ENCODE measurements around the gene ANKRD31.
A peak's percentile ranks its signal among the peaks of the same experiment; 100 is the strongest.
"Not testable (repeated sequence)": the region's sequence is repeated elsewhere in the genome, so short reads cannot be mapped to it uniquely, and the experiment has no call there.

ANKRD31 gene

DNA sequence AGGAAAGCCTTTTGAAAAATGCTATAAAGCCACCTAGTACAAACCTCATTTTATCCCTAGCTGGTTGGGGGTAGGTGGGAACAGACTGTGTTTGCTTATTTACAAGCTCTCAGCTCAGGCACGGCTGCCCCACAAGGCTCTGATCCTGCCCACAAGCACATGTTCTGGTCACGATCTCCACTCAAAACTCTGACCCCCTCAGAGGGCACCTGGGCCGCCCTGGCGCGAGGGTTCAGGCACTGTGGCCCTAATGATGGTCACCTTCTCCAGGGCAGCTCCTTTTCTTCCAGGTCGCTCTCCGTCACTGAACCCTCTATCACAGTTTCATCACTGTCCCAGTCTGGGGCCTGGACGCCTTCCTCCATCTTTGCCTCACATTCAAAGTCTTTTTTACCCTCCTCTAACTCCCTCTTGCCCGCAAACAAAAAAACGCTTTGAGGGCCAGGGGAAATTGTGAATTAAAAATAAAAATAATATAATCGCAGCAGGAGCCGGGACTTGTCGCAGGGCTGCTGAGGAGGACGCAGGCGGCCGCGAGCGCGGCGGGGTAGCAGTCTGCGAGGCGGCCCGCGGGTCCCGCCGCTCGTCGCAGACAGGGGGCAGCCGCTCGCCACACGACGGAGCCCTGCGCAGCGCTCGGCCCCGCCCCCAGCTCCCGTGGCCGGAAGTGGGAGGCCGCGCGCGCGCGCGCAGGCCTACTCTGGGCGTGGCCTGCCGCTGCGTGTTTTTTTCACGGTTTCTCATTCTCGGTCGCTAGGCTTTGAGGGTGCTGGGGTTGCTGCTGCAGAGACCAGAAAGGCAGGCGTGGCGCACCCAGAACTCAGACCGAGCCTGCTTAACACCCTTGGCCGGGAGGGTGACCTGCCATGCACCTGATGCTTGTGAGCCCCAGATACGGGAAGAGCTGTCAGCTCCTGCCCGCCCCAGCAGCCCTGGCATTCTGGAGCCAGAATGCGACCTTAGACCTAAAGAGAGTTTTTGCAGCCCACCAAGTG, at the start of gene ANKRD31:
TSS of gene ANKRD31 (minus strand) at position 557 of the 995 bp plus-strand sequence. CDS start at position 365, 192 bp downstream.
- Histone ChIP-seq H3K9me3 (ENCODE audit: low read length) (no peaks in the 10 kb centered on the region), H3K4me3 (ENCODE audit: low read depth in 1 of 2, low read length in 2 of 2) (peak within 1 kb of the TSS; percentile 62 to 99), H3K4me1 (ENCODE audit: insufficient read depth, low read length) (peaks cover 15% of the 10 kb centered on the region), H3K9ac (ENCODE audit: low read length) (peak within 1 kb of the TSS; percentile 80), H3K36me3 (ENCODE audit: insufficient read depth, low read length) (no peaks in the 10 kb centered on the region), H3K27me3 (ENCODE audit: control insufficient read depth in 1 of 2, insufficient read depth in 2 of 2, low read length in 2 of 2) (no peaks in the 10 kb centered on the region), H3K27ac (ENCODE audit: low read depth, low read length) (peak within 1 kb of the TSS; percentile 81)

- H3K4me3 ChIP-seq (ENCODE audit: low read depth in 1 of 2, low read length in 2 of 2) = no peak overlapping the region
- H3K9me3 ChIP-seq (ENCODE audit: low read length) = no peaks in the 10 kb centered on the region
- H3K36me3 ChIP-seq (ENCODE audit: insufficient read depth, low read length) = no peaks in the 10 kb centered on the region
- no peak overlapping the region for H3K9ac ChIP-seq (ENCODE audit: low read length)
- no peaks in the 10 kb centered on the region for H3K4me1 ChIP-seq (ENCODE audit: insufficient read depth, low read length)
- no peaks in the 10 kb centered on the region for H3K27me3 ChIP-seq (ENCODE audit: control insufficient read depth in 1 of 2, insufficient read depth in 2 of 2, low read length in 2 of 2)
- H3K27ac ChIP-seq (ENCODE audit: low read depth, low read length) = no peak overlapping the region
These were observed 49.6 kb upstream of the ANKRD31 start for GRCh38 chr5:75286211-75286773.

- H3K27me3 ChIP-seq (ENCODE audit: control insufficient read depth in 1 of 2, insufficient read depth in 2 of 2, low read length in 2 of 2) = no peaks in the 10 kb centered on the region
- H3K9me3 ChIP-seq (ENCODE audit: low read length) = no peaks in the 10 kb centered on the region
- no peak overlapping the region for H3K9ac ChIP-seq (ENCODE audit: low read length)
- no peak overlapping the region for H3K4me3 ChIP-seq (ENCODE audit: low read depth in 1 of 2, low read length in 2 of 2)
- H3K27ac ChIP-seq (ENCODE audit: low read depth, low read length) = no peak overlapping the region
- H3K4me1 ChIP-seq (ENCODE audit: insufficient read depth, low read length) = no peaks in the 10 kb centered on the region
- no peaks in the 10 kb centered on the region for H3K36me3 ChIP-seq (ENCODE audit: insufficient read depth, low read length)
These were observed 45.9 kb upstream of the ANKRD31 start for GRCh38 chr5:75282581-75282980.

- Histone ChIP-seq H3K9me3 (ENCODE audit: low read length) (no peaks in the 10 kb centered on the region), H3K27me3 (ENCODE audit: control insufficient read depth in 1 of 2, insufficient read depth in 2 of 2, low read length in 2 of 2) (no peaks in the 10 kb centered on the region), H3K9ac (ENCODE audit: low read length) (no peak overlapping the region), H3K4me3 (ENCODE audit: low read depth in 1 of 2, low read length in 2 of 2) (no peak overlapping the region), H3K27ac (ENCODE audit: low read depth, low read length) (no peak overlapping the region), H3K4me1 (ENCODE audit: insufficient read depth, low read length) (no peaks in the 10 kb centered on the region), H3K36me3 (ENCODE audit: insufficient read depth, low read length) (no peaks in the 10 kb centered on the region)
These were observed 45.2 kb upstream of the ANKRD31 start for GRCh38 chr5:75281716-75282465.

- H3K4me1 ChIP-seq (ENCODE audit: insufficient read depth, low read length) = no peaks in the 10 kb centered on the region
- H3K27ac ChIP-seq (ENCODE audit: low read depth, low read length) = no peak overlapping the region
- no peaks in the 10 kb centered on the region for H3K9me3 ChIP-seq (ENCODE audit: low read length)
- H3K4me3 ChIP-seq (ENCODE audit: low read depth in 1 of 2, low read length in 2 of 2) = no peak overlapping the region
- H3K36me3 ChIP-seq (ENCODE audit: insufficient read depth, low read length) = no peaks in the 10 kb centered on the region
- H3K27me3 ChIP-seq (ENCODE audit: control insufficient read depth in 1 of 2, insufficient read depth in 2 of 2, low read length in 2 of 2) = no peaks in the 10 kb centered on the region
- H3K9ac ChIP-seq (ENCODE audit: low read length) = no peak overlapping the region
These were observed 42.6 kb upstream of the ANKRD31 start for GRCh38 chr5:75279321-75279720.

DNA sequence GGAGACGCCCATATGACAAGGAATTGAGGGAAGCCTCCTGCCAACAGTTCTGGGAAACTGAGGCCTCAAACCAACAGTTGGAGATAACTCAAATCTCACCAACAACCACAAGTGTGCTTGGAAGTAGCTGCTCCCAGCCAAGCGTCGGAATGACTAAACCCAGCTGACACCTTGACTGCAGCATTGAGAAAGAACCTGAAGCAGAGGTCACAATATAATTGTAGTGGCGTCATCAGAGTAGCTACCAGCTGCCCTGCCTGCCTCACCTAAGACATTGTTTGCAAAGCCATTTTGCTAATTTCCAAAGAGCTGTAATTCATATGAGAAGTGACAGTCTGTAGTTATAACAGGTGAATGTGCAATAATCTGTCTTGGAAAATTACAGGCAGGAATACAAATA, 40.8 kb upstream of the ANKRD31 start:
- H3K36me3 ChIP-seq (ENCODE audit: insufficient read depth, low read length) = no peaks in the 10 kb centered on the region
- H3K9me3 ChIP-seq (ENCODE audit: low read length) = no peaks in the 10 kb centered on the region
- H3K27me3 ChIP-seq (ENCODE audit: control insufficient read depth in 1 of 2, insufficient read depth in 2 of 2, low read length in 2 of 2) = no peaks in the 10 kb centered on the region
- H3K4me3 ChIP-seq (ENCODE audit: low read depth in 1 of 2, low read length in 2 of 2) = no peak overlapping the region
- no peak overlapping the region for H3K27ac ChIP-seq (ENCODE audit: low read depth, low read length)
- H3K4me1 ChIP-seq (ENCODE audit: insufficient read depth, low read length) = no peaks in the 10 kb centered on the region
- no peak overlapping the region for H3K9ac ChIP-seq (ENCODE audit: low read length)

- Histone ChIP-seq H3K9ac (ENCODE audit: low read length) (no peak overlapping the region), H3K9me3 (ENCODE audit: low read length) (no peaks in the 10 kb centered on the region), H3K36me3 (ENCODE audit: insufficient read depth, low read length) (no peaks in the 10 kb centered on the region), H3K27ac (ENCODE audit: low read depth, low read length) (no peak overlapping the region), H3K27me3 (ENCODE audit: control insufficient read depth in 1 of 2, insufficient read depth in 2 of 2, low read length in 2 of 2) (no peaks in the 10 kb centered on the region), H3K4me1 (ENCODE audit: insufficient read depth, low read length) (no peaks in the 10 kb centered on the region), H3K4me3 (ENCODE audit: low read depth in 1 of 2, low read length in 2 of 2) (no peak overlapping the region)
These were observed 39.1 kb upstream of the ANKRD31 start for GRCh38 chr5:75275756-75276155.

DNA sequence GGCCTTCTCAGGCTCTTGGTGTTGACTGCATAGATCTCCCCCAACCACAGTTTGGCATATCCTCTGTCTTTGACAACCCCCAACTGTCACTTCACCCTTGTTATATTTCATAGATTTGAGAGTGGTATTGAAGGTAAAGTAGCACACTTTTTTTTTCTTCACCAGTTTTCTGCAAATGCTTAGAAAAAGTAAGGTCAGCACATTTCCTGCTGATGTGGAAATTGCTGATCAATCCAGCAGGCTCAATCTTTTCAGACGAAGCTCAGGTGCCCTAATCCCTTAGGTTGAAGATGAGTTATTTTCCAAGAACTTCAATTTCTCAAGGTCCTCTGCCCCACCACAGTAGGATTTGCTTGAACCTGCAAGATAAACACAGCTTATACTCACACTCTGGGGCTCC, 38.5 kb upstream of the ANKRD31 start:
- Histone ChIP-seq H3K4me1 (ENCODE audit: insufficient read depth, low read length) (no peaks in the 10 kb centered on the region), H3K27ac (ENCODE audit: low read depth, low read length) (no peak overlapping the region), H3K36me3 (ENCODE audit: insufficient read depth, low read length) (no peaks in the 10 kb centered on the region), H3K4me3 (ENCODE audit: low read depth in 1 of 2, low read length in 2 of 2) (no peak overlapping the region), H3K27me3 (ENCODE audit: control insufficient read depth in 1 of 2, insufficient read depth in 2 of 2, low read length in 2 of 2) (no peaks in the 10 kb centered on the region), H3K9me3 (ENCODE audit: low read length) (no peaks in the 10 kb centered on the region), H3K9ac (ENCODE audit: low read length) (no peak overlapping the region)

- H3K27me3 ChIP-seq (ENCODE audit: control insufficient read depth in 1 of 2, insufficient read depth in 2 of 2, low read length in 2 of 2) = no peaks in the 10 kb centered on the region
- no peaks in the 10 kb centered on the region for H3K9me3 ChIP-seq (ENCODE audit: low read length)
- no peaks in the 10 kb centered on the region for H3K36me3 ChIP-seq (ENCODE audit: insufficient read depth, low read length)
- no peak overlapping the region for H3K9ac ChIP-seq (ENCODE audit: low read length)
- H3K4me1 ChIP-seq (ENCODE audit: insufficient read depth, low read length) = no peaks in the 10 kb centered on the region
- H3K27ac ChIP-seq (ENCODE audit: low read depth, low read length) = no peak overlapping the region
- H3K4me3 ChIP-seq (ENCODE audit: low read depth in 1 of 2, low read length in 2 of 2) = no peak overlapping the region
These were observed 37.8 kb upstream of the ANKRD31 start for GRCh38 chr5:75274486-75274885.

DNA sequence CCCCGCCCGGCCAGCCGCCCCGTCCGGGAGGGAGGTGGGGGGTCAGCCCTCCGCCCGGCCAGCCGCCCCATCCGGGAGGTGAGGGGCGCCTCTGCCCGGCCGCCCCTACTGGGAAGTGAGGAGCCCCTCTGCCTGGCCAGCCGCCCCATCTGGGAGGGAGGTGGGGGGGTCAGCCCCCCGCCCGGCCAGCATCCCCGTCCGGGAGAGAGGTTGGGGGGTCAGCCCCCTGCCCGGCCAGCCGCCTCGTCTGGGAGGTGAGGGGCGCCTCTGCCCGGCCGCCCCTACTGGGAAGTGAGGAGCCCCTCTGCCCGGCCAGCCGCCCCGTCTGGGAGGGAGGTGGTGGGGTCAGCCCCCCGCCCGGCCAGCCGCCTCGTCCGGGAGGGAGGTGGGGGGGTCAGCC, 33.9 kb upstream of the ANKRD31 start:
- not testable (repeated sequence) for H3K9ac ChIP-seq (ENCODE audit: low read length); H3K27ac ChIP-seq (ENCODE audit: low read depth, low read length); H3K27me3 ChIP-seq (ENCODE audit: control insufficient read depth in 1 of 2, insufficient read depth in 2 of 2, low read length in 2 of 2); H3K9me3 ChIP-seq (ENCODE audit: low read length); H3K4me3 ChIP-seq (ENCODE audit: low read depth in 1 of 2, low read length in 2 of 2); H3K4me1 ChIP-seq (ENCODE audit: insufficient read depth, low read length); H3K36me3 ChIP-seq (ENCODE audit: insufficient read depth, low read length)

DNA sequence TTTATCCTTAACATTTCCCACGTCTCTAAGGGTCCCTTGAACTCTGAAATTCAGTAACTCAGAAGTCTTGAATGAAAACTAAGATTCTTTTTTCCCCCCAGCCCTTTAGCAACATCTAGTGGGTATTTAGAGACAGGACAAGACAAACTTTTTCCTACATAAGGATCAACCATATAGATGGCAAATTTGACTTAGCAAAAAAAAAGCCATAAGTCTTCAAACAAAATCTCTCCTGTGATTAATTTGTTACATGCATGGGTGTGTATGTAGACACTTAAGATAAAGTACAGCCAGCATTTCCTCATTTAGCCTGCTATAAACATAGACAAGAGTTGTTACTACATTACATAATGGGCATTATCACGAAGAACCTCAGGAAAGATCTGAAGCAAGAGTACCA, 29.1 kb upstream of the ANKRD31 start:
- no peak overlapping the region for H3K27ac ChIP-seq (ENCODE audit: low read depth, low read length)
- no peak overlapping the region for H3K9ac ChIP-seq (ENCODE audit: low read length)

More for the DNA sequence above, 29.1 kb upstream of the ANKRD31 start:
- H3K36me3 ChIP-seq (ENCODE audit: insufficient read depth, low read length) = no peaks in the 10 kb centered on the region
- no peaks in the 10 kb centered on the region for H3K4me1 ChIP-seq (ENCODE audit: insufficient read depth, low read length)
- no peaks in the 10 kb centered on the region for H3K9me3 ChIP-seq (ENCODE audit: low read length)
- H3K4me3 ChIP-seq (ENCODE audit: low read depth in 1 of 2, low read length in 2 of 2) = no peak overlapping the region
- H3K27me3 ChIP-seq (ENCODE audit: control insufficient read depth in 1 of 2, insufficient read depth in 2 of 2, low read length in 2 of 2) = no peaks in the 10 kb centered on the region

Data from muscle layer of colon (tissue), 2 donors.